GM13977 (cell line): Measurements from ENCODE around the gene ORAI3.
"Not testable (repeated sequence)": the region's sequence is repeated elsewhere in the genome, so short reads cannot be mapped to it uniquely, and the experiment has no call there.

Source experiments
- DNase-seq: peaks from one replicate; pipeline ENCODE4 v3.0.0; 2012; ENCODE audit warnings: low spot score
- in situ Hi-C: fragments of 300-500 bp; cut with MboI; formaldehyde crosslinking; loops from one replicate; pipeline ENCODE4 v1.12.0; 2022; ENCODE audit warnings: low sequenced_read_pairs, low pct_unique_long_range_greater_than_20kb, mixed read lengths, inconsistent platforms; ENCODE audit not compliant: unreplicated experiment
- TF ChIP-seq, protein P1 (sequence below): IDR thresholded peaks from 2 replicates; pipeline ENCODE4 v1.5.1; 2012; ENCODE audit warnings: mild to moderate bottlenecking, control low read depth; ENCODE audit not compliant: insufficient read depth; ENCODE audit errors: extremely low read depth, missing control alignments

The ORAI3 gene

DNA sequence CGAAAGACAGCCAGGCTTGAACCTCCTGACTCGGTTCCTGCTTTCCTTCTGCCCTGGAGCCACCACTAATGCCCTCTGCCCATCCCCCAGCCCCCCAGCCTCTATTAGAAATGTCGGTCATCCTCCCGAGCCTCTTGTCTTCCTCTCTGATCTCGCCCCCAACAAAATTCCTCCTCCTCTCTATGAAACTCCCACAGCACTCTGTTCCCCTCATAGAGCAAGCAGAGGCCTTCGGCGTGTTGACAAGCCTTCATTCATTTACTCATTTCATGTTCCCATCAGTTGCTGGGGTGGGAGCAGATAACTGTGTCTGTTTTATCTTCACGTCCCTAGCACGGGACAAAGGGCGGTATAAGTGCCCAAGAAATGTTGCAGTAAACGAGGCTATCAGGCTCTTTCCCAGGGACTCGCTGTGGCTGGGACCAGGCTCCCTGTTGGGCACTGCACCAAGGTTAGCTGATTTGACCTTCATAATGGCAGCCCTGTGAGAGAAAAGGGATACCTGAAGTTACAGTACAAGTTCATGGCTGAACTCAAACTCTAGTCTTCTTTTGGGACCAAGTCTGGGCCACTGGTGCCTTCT, 17.7 kb upstream of the ORAI3 start:
- in situ Hi-C loops: no loop called here
- DNase-seq: no peak
- TF ChIP-seq, protein P1, sequence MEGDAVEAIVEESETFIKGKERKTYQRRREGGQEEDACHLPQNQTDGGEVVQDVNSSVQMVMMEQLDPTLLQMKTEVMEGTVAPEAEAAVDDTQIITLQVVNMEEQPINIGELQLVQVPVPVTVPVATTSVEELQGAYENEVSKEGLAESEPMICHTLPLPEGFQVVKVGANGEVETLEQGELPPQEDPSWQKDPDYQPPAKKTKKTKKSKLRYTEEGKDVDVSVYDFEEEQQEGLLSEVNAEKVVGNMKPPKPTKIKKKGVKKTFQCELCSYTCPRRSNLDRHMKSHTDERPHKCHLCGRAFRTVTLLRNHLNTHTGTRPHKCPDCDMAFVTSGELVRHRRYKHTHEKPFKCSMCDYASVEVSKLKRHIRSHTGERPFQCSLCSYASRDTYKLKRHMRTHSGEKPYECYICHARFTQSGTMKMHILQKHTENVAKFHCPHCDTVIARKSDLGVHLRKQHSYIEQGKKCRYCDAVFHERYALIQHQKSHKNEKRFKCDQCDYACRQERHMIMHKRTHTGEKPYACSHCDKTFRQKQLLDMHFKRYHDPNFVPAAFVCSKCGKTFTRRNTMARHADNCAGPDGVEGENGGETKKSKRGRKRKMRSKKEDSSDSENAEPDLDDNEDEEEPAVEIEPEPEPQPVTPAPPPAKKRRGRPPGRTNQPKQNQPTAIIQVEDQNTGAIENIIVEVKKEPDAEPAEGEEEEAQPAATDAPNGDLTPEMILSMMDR: no peak

DNA sequence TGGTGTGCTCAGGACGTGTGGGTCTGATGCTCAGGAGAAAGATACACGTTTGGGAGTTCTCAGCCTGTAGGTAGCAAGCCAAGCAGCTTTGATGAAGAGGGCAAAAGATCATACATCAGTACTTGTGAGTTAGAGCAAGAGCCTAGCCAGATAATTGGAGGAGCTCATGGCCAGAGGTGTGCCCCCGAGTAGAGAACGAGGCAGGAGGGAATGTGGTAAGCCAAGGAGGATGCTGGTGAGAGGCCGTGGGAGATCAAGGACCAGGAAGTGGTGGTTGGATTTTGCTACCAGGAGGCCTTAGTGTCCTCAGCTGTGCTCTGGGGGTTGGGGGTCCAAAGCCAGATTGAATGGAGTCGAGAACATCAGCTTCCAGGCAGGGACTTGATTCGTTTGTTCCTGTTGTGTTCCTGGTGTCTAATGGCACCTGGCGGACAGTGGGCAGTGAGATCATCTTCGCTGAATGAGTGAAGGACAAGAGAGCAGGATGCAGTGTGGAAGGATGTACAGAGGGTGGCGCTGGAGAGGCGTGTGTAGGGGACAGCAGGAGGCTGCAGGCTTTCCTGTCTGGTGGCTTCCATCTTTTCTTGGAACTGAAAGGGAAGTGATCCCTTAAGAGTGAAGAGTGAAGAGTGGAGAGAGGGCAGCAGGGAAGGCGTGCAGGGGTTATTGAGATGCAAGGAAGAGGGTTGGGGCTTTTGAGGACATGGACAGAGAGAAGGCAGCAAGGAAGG, 13.9 kb upstream of the ORAI3 start:
- in situ Hi-C loops: no loop called here
- TF ChIP-seq, protein P1: peak; percentile 58
- no peak for DNase-seq

DNA sequence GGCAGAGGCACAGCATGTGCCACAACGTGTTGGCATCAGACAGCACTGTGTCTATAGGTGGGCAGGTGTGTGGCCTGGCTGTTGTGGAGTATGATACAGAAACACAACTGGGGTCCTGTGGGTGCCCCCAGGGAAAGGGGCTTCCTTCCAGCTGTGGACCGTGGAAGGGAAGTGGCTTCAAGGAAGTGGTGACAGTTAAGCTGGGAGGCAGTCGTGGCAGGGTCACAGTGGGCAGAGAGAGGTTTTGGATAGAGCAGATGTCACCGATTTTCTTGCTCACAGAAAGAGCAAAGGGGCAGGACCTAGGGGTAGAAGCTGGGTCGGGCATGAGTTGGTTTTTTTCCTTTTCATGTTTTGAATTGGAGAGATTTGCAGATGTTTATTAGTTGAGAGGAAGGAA, 11.2 kb upstream of the ORAI3 start:
- no peak for DNase-seq
- in situ Hi-C loops: no loop called here
- TF ChIP-seq, protein P1: no peak

DNA sequence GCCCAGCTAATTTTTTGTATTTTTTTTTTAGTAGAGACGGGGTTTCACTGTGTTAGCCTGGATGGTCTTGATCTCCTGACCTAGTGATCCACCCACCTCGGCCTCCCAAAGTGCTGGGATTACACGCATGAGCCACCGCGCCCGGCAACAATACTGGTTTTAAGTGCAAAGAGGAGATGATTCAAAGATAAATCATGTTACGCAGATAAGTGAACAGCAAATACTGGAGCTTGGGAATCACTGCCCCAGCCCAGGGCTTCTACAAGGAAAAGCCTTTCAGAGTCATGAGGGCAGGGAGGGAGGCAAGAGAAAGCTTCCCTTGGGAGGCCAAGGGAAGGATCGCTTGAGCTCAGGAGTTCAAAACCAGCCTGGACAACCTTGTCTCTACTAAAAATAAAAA, 9.3 kb upstream of the ORAI3 start:
- in situ Hi-C loops, DNase-seq: not testable (repeated sequence)

DNA sequence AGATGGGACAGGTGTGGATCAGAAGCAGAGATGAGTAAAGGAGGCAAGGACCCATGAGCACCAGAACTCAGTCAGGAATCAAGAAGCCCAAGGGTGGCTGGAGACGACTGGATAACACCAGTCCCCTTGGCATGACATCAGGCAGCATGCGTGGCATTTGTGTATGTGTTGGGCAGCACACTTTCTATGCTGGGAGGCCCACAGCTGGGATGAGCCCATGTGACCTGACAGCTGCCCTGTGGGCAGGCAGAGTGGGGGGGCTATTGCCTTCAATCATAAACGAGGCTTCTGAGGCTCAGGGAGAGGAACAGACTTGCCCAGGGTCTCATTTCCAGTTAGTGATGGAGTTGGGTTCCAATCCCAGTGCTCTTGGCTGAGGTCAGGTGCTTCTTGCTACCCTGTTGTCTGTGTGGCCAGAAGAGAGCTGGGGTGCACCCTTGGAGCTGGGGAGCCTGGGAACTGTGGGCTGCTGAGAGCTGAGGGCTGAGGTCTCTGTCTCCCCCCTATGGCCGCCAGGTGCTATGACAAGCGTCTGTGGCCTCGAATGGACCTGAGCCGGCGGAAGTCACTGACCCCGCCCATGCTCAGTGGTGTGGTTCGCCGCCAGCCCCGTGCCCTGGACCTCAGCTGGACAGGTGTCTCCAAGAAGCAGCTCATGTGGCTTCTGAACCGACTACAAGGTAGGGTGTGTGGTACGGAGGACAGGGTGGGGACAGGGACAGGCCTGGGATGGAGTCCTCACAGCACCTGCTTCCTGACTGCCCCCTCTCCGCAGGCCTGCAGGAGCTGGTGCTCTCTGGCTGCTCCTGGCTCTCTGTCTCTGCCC, 7.1 kb upstream of the ORAI3 start:
- peak; percentile 90 for DNase-seq
- in situ Hi-C loops: no loop called here
- TF ChIP-seq, protein P1: peak; percentile 91

DNA sequence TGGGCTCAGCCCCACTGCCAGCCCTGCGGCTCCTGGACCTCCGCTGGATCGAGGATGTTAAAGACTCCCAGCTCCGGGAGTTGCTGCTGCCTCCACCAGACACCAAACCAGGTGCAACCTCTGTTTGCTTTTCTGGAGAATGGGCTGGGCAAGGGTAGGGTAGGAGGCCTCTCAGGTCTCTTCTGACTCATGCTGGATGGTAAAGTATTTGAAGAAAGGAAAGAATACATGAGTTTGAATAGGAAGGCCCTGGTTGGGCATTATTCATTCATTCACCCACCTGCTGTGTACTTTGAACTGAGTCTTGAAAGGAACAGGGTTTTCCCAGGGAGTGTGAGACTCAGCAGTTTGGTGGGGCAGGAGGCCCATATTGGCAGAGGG, 6.5 kb upstream of the ORAI3 start:
- DNase-seq: no peak
- in situ Hi-C loops: no loop called here
- TF ChIP-seq, protein P1: no peak

DNA sequence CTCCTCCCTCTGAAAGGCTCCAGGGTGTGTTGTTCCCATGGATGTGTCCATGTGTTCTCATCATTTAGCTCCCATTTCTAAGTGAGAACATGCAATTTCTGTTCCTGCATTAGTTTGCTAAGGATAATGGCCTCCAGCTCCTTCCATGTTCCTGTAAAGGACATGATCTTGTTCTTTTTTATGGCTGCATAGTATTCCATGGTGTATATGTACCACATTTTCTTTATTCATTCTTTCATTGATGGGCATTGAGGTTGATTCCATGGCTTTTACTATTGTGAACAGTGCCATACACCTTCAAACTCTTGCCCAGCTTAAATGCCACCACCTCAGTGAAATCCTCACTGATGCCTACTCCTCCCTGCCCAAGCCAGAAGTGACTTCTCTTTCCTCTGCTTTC, 4.5 kb upstream of the ORAI3 start:
- TF ChIP-seq, protein P1: no peak
- in situ Hi-C loops: no loop called here
- no peak for DNase-seq
